Measurements from ENCODE around the gene NUTF2. TPM values are rescaled to one million over a fixed set of nuclear protein-coding genes. Genes with fewer than 3 reads are reported as not detected.
"Not testable (repeated sequence)": the region's sequence is repeated elsewhere in the genome, so short reads cannot be mapped to it uniquely, and the experiment has no call there.

Gene NUTF2
- total RNA-seq, 1 experiment from 2014 or later: 444 TPM

DNA sequence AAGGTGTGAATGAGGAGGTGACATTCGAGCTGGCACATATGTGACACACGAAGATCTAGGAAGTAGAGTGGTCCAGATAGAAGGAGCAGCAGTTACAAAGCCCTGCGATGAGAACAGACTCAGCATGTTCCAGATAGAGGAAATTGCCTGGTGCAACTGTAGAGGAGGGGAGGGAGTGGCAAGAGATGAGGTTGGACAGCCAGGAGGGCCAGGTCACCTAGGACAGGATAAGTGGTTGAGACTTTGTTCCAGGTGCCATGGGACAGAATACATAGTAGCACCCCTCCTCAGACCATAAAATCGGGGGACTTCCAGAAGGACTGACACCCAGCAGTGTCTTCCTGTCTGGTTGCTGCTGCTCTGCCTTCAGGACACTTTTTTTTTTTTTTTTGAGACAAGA, 11.8 kb downstream of the NUTF2 start:
- no peak for DNase-seq (ENCODE audit: low spot score)
- in situ Hi-C loops (cut with HindIII; ENCODE audit: low sequenced_read_pairs): no loop called here

DNA sequence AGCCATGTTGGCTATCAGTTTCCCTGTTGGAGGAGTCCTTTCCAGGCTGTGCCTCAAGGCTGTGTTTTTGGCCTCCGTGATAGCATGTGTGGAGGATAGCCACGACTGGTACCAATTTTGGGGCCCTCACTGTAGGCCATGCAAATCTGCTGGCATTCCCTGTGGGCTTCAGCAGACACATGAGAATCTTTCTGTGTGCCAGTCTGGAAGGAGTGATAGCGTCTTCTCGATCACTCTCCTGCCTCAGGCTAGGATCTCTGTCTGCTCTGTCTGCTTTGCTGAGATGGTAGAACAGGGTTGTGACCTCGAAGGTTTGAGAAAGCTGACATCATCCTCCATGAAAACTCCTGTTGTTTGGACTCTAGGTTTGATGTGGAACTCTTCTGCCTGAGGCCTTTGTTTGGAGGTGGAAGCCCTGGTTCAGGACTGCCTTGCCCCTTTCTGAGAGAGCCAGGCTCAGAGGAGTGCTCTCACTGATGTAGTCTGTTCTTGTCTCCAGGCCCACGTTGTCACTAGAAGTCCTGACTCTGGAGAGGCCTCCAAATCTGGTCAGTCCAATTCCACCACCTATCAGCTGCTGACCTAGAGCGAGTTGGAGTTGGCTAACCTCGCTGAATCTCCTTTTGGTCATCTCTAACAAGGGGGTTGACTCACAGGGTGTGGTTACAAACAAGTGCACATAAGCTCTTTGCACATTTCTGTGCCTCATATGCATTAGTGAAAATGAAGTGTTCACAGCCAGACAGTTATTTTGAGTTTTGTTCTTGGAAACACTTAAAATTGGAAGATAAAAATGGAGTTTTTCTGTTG, 14.1 kb downstream of the NUTF2 start:
- no peak for DNase-seq (ENCODE audit: low spot score)
- in situ Hi-C loops (cut with HindIII; ENCODE audit: low sequenced_read_pairs): no loop called here

DNA sequence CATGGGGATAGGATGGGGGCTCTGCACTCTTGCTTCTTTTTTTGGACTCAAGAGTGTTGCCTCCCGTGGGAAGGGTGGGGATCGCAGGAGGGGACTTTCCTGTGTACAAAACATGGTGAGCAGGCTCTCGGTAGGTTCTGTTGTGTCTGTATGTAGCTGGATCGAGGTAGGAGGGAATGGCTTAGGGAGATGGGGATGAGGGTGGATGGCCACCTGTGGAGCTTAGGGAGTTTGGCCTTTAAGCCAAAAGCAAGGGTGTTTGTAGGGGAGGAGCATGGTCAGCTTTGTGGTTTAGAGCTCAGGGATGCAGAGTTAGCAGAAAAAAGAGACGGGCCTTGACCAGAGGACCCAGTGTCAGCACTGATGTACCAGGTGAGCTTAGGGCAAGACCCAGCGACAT, 15.1 kb downstream of the NUTF2 start:
- DNase-seq (ENCODE audit: low spot score): no peak
- in situ Hi-C loops (cut with HindIII; ENCODE audit: low sequenced_read_pairs): no loop called here

DNA sequence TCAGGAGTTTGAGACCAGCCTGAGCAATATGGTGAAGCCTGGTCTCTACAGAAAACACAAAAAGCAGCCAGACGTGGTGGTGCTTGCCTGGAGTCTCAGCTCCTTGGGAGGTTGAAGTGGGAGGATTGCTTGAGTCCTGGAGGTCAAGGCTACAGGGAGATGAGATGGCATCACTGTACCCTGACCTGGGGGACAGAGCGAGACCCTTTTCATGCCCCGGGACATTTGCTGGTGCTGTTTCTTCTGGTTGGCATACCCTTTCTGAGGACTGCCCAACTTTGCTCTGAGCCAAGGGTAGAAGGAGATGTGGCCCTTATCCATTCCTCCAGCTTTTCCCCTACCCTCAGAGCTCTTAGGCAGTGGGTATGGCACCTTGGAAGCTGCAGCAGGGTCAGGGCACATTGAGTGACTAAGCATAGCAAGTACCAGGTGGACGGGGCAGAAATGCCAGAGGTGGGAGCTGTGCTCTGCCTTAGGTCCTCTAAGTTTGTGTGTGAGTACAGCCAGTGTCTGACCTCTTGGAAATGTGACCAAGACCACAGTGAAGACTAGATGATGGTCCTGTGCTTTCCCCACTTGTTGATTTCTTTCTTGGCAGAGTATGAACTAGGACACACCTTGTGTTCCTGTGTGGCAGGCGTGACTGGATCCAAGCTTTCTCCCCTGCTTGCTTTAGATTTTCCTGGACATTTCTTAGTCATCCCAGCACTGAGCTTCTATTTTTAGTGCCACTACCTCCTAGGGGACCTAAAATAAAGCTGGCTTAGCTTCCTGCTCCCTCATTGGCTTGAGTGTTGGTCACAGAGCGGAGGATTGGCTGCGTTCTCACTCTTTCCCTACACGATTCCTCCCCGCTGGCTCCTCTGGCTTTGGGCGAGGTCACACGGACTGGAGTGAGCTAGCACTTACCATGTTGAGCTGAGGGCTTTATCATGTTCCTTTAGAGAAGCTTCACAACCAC, 16.2 kb downstream of the NUTF2 start:
- DNase-seq (ENCODE audit: low spot score): peak; percentile 97

DNA sequence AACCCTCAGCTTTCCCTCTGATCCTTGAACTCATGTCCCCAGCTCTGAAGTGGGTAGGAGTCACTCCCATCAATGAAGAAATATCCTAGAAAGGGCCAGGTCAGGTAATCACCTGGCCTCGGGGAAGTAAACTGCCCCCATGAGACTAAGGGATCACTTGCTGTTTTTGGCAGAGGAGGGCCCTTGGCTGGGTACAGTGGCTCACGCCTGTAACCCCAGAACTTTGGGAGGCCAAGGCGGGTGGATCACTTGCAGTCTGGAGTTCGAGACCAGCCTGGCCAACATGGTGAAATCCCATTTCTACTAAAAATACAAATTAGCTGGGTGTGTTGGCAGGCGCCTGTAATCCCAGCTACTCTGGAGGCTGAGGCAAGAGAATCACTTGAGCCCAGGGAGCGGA, 17.3 kb downstream of the NUTF2 start:
- in situ Hi-C loops (cut with HindIII; ENCODE audit: low sequenced_read_pairs); DNase-seq (ENCODE audit: low spot score): not testable (repeated sequence)

More for the DNA sequence above, 16.2 kb downstream of the NUTF2 start:
- in situ Hi-C loops (cut with HindIII; ENCODE audit: low sequenced_read_pairs): no loop called here

DNA sequence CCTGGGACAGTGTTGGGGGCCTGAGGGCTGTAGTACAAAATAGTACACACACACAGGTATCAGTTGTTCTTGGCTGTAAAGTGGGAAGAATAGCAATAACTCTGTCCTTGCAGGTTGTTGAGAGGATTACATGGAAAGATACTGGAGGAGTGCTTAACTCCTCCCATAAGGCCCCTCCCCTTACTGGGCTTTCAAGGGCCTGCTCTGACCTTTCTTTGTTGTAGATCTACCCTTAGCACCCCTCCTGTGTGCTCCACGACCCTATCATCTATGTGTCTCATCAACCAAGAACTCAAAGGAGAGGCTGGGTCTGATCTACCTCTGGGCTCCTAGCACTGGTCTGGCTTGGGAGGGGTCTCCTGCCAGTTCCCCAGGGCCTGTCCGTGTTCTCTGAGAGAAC, 17.9 kb downstream of the NUTF2 start:
- no peak for DNase-seq (ENCODE audit: low spot score)
- in situ Hi-C loops (cut with HindIII; ENCODE audit: low sequenced_read_pairs): no loop called here

DNA sequence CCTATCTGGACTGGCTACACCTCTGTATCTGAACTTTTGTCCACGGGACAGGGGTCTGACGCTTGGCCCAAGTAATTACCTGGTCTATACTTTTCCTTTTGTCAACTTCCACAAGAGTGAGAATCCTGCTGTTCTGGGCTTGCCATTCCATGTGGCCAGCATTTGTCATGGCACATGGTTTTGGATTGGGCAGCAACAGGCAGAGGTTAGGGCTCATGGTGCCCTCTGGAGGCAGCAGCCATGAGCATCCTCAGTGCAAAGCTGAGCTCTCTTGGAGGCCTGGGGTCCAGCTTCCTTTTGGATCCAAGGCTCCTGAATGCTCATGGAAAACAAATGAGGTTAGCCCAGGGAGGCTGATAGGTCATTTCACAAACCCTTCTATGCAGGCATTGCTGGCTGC, 18.6 kb downstream of the NUTF2 start:
- no peak for DNase-seq (ENCODE audit: low spot score)
- in situ Hi-C loops (cut with HindIII; ENCODE audit: low sequenced_read_pairs): no loop called here

DNA sequence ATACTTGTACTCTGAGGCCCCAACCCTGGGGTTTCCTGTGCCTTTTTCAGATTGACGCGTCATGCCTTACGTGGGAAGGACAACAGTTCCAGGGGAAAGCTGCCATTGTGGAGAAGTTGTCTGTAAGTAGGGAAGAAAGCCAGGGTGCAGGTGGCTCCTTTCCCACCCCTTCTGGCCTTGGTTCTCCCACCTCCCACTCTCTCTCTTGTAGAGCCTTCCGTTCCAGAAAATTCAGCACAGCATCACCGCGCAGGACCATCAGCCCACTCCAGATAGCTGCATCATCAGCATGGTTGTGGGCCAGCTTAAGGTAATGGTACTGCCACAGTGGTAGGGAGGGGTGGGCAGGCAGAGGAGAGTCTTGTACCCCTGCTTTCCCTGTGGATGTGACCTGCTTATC, 21.6 kb downstream of the NUTF2 start:
- DNase-seq (ENCODE audit: low spot score): no peak
- in situ Hi-C loops (cut with HindIII; ENCODE audit: low sequenced_read_pairs): no loop called here

DNA sequence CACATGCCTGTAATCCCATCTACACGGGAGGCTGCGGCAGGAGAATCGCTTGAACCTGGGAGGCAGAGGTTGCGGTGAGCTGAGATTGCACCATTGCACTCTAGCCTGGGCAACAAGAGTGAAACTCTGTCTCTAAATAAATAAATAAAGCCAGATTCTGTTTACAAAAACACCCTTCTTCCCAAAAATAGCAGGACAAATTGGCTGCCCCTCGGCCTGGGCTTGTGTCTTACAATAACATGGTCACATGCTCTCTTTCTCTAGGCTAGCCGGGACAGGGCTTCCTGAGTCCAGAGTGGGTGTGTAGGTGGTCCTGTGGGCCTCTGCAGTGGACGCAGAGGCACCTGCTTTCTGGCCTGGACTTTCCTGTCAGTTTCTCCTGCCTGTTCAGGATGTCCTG, 22.9 kb downstream of the NUTF2 start:
- no peak for DNase-seq (ENCODE audit: low spot score)

DNA sequence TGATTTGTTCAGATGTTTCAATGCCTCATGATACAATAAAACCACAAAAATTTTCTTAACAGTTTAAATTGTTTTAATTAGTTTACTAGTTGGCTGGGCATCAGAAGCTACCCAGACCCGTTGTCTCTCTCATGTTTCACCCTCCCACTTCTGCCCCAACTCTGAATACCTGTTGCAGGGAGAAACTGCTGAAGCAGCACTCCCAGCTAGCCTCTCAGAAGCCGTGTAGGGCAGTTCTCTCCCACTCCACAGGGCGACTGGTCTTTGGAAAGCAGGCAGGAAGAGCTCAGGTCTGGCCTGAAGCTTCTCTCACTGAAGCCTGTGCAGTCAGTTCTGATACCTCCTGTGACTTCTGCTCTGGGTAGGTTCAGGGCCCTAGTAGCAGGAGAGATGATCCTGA, 24.5 kb downstream of the NUTF2 start:
- DNase-seq (ENCODE audit: low spot score): no peak
- in situ Hi-C loops (cut with HindIII; ENCODE audit: low sequenced_read_pairs): no loop called here

More for the DNA sequence above, 22.9 kb downstream of the NUTF2 start:
- in situ Hi-C loops (cut with HindIII; ENCODE audit: low sequenced_read_pairs): no loop called here

DNA sequence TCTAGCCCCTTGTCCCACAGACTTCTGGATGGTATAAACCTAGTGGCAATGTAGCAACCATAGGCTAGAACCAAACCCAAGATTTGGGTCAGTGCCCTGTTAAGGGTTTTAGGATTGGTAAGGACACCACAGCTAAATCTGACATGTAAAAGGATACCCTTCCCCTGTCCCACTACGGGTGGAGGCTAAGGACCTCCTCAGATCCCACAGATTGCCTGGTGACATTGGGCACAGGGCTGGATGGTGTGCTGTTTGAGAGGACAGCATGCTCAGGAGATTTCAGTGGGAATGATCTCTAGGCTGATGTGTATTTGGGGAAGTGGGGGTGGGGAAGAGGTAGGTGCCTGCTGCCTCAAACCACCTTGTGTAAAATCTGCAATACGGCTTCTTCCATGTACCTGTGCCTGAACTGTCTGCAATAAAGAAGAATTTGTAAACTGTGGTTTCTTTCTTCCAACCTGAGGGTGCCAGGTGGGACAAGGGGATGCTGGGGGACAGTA, 25.4 kb downstream of the NUTF2 start:
- no peak for DNase-seq (ENCODE audit: low spot score)
- in situ Hi-C loops (cut with HindIII; ENCODE audit: low sequenced_read_pairs): no loop called here

DNA sequence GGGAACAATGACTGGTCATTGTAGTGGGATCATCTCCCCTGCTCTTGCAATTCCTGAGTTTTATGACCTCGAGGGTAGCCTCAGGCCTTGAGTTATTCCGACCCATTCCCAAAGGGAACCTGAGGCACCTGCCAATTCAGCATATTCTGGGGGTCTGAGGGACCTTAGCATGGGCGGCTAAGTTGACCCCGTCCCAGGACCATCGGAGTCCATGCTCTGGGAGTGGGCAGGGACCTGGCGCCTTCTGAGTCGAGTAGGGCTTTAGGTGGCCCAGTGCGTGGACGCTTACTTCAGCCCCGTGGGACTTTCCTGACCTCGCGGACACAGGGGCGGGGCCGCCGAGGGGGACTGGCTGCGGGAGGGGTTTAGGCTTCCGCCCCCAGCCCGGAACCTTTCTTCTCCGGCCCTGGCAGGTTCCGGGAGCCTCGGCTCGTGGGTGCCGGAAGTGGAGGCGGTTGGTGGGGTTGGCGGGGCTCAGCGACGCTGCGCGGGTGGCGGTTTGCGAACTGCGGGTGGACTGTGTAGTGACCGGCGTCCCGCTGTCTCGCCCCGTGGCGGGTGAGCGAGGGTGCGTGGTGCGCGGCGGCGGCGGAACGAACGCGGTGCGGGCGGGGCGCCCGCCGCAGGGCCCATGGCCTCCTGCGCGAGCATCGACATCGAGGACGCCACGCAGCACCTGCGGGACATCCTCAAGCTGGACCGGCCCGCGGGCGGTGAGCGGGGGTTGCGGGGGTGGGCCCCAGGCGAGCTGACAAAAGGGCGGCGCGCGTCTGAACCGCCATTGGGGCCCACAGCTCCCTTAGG, 26.1 kb downstream of the NUTF2 start, which contains the start of gene EDC4:
Gene EDC4, plus strand, starts transcription at position 422 of the 804 bp plus-strand sequence. Its CDS starts 210 bp downstream, at position 632.
- in situ Hi-C loops (cut with HindIII; ENCODE audit: low sequenced_read_pairs): no loop called here

DNA sequence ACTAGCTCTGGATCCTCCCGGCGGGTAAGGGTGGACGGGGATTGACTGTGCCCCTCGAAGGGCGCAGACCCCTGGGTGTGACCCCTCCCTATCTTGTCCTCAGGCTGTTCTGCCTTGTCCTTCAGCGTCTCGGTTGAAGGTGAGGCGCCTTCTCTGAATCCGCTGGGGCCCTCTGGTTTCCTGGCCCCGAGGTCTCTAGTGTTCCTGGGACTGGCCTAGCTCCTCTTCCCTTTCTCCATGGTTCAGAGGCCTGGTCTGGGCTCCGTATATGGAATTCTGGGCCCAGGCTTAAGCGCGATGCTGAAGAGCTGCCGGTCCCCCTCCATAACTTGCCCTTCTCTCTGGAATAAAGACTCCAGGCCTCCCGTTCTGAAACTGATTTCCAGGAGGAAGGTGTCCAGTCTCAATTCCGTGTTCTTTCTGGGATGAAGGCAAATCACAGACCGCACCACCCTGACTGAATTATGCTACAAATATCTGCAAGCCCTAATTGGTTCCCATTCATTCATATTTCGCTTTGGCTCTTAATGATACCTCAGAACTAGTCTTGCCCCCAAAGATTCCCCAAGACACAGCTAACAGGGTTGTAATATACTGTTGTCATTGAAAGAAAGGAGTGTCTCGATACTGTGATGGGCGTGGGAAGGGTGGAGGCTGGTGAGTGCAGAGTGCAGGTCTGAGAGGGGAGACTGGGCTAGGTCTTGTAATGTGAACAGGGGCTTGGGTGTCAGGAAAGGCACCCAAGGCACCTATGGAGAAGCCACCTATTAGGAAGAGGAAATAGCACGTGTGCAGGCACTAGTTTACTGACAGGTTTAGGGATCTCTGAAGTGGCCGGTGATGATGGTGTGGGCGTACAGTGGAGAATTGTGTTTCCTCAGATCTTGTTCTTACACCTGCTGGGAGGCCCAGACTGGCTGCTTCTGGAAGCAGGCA, 27.0 kb downstream of the NUTF2 start:
- DNase-seq (ENCODE audit: low spot score): peak; percentile 18
- in situ Hi-C loops (cut with HindIII; ENCODE audit: low sequenced_read_pairs): no loop called here

More for the DNA sequence above, 26.1 kb downstream of the NUTF2 start, which contains the start of gene EDC4:
- DNase-seq (ENCODE audit: low spot score): peak; percentile 71

DNA sequence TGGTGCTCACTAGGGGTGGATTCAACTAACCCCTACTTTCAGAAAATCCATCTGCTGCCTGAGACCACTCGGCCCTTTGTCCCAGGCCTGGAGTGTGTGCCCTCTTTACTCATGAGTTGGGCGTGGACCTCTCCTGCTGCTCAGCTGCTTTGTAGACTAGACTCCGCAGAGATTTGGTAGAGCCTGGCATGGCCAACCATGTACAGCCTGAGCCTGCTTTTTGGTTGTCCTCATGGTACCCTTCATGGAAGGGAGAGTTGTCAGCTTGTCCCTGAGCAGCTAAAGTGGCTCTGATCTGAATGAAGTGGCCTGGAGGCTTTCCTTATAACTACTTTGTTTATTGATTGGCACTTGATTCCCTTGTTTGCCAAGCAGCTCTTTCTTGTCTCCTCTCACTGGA, 27.6 kb downstream of the NUTF2 start:
- in situ Hi-C loops (cut with HindIII; ENCODE audit: low sequenced_read_pairs): no loop called here
- DNase-seq (ENCODE audit: low spot score): no peak

DNA sequence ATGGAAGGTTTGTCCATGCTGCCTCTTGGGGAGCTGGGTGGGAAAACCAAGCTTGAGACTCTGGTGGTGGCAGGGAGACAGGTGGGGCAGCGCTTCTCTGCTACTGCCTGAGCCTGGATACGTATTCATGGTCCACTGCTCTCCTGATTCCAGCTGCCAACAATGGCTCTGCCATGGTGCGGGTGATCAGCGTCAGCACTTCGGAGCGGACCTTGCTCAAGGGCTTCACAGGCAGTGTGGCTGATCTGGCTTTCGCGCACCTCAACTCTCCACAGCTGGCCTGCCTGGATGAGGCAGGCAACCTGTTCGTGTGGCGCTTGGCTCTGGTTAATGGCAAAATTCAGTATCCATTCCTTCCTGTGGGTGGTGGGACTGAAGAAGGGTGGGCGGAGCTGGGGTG, 30.3 kb downstream of the NUTF2 start:
- in situ Hi-C loops (cut with HindIII; ENCODE audit: low sequenced_read_pairs): loop anchor here (5.0 to 25.0 kb wide), 2 partner anchors 55 to 190 kb away; no protein-coding TSS in a partner anchor
- DNase-seq (ENCODE audit: low spot score): no peak

DNA sequence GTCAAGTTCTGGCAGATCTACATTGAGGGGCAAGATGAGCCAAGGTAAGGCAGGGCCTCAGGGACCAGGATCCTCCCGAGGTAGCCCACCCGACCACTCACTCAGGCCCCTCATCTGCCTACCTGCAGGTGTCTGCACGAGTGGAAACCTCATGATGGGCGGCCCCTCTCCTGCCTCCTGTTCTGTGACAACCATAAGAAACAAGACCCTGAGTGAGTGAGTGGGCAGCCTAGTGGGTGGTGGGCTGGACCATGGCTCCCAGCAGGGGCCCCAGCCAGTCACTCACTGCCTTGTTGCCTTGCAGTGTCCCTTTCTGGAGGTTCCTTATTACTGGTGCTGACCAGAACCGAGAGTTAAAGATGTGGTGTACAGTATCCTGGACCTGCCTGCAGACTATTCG, 31.5 kb downstream of the NUTF2 start:
- in situ Hi-C loops (cut with HindIII; ENCODE audit: low sequenced_read_pairs): loop anchor here (5.0 to 25.0 kb wide), 2 partner anchors 56 to 191 kb away; no protein-coding TSS in a partner anchor
- no peak for DNase-seq (ENCODE audit: low spot score)

DNA sequence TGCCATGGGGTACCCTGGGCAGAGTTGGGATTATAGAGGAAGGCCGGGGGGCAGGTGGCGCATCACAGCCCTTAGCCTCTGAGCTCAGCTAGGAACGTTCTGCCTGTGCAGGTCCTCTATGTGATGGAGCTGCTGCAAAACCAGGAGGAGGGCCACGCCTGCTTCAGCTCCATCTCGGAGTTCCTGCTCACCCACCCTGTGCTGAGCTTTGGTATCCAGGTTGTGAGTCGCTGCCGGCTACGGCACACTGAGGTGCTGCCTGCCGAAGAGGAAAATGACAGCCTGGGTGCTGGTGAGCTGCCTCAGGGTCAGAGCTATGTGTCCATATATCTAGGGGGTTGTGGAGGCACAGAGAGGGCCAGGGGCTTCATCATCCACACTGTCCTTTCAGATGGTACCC, 32.1 kb downstream of the NUTF2 start:
- in situ Hi-C loops (cut with HindIII; ENCODE audit: low sequenced_read_pairs): loop anchor here (5.0 to 25.0 kb wide), 2 partner anchors 57 to 192 kb away; no protein-coding TSS in a partner anchor
- DNase-seq (ENCODE audit: low spot score): no peak

DNA sequence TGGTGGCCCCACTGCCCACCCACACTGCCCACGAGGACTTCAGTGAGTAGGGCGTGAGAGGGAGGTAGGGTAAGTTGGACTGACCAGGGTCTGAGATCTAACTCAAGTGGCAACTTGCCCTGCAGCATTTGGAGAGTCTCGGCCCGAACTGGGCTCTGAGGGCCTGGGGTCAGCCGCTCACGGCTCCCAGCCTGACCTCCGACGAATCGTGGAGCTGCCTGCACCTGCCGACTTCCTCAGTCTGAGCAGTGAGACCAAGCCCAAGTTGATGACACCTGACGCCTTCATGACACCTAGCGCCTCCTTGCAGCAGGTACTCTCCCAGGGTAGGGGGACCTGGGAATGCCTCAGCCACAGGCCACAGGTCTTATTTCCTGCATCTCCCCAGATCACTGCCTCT, 32.7 kb downstream of the NUTF2 start:
- no peak for DNase-seq (ENCODE audit: low spot score)
- in situ Hi-C loops (cut with HindIII; ENCODE audit: low sequenced_read_pairs): loop anchor here (5.0 to 25.0 kb wide), 2 partner anchors 57 to 192 kb away; no protein-coding TSS in a partner anchor

Data from G401 (cell line).